Measurements from ENCODE around the gene ANXA8. TPM values are rescaled to one million over a fixed set of nuclear protein-coding genes. Genes with fewer than 3 reads are reported as not detected.

Gene ANXA8
- total RNA-seq, 1 experiment from 2014 or later: 0.72 TPM

DNA sequence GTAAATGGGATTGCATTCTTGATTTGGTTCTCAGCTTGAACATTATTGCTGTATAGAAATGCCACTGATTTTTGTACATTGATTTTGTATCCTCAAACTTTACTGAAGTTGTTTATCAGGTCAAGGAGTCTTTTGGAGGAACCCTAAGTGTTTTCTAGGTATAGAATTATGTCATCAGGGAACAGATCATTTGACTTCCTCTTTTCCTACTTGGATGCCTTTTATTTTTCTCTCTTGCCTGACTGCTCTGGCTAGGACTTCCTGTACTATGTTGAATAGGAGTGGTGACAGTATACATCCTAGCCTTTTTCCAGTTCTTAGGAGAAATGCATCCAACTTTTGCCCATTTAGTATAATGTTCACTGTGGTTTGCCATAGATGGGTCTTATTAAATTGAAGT lies 48.8 kb downstream of the ANXA8 start:
- DNase-seq (ENCODE audit: low read depth, low spot score) (no peak), ATAC-seq (no peak)
- BruUV-seq (replicated peaks): no TSS peak
- POLR2A ChIA-PET: no interaction called here
- CTCF ChIA-PET: no interaction called here
- Histone ChIP-seq H3K4me3 (ENCODE audit: low read depth in 2 of 2, low read length in 2 of 2) (no peak overlapping the region), H3K9me3 (ENCODE audit: control insufficient read depth, insufficient read depth, low read depth, low read length) (no peaks in the 10 kb centered on the region; the same call in 1 of the 2 replicates), H3K36me3 (ENCODE audit: control insufficient read depth, insufficient read depth, low read length) (no peaks in the 10 kb centered on the region), H3K4me1 (ENCODE audit: control insufficient read depth, insufficient read depth, low read length) (no peaks in the 10 kb centered on the region), H3K27me3 (ENCODE audit: control insufficient read depth, insufficient read depth, low read length) (peaks cover 2% of the 10 kb centered on the region; the same call in 1 of the 2 replicates), H3K27ac (ENCODE audit: low read length) (no peak overlapping the region)
- in situ Hi-C loops (cut with HindIII; ENCODE audit: low pct_unique_long_range_greater_than_20kb, low sequenced_read_pairs): no loop called here
- intact Hi-C loops (cut with micrococcal nuclease; ENCODE audit: unreplicated experiment): no loop called here
- TF ChIP-seq, protein P1, sequence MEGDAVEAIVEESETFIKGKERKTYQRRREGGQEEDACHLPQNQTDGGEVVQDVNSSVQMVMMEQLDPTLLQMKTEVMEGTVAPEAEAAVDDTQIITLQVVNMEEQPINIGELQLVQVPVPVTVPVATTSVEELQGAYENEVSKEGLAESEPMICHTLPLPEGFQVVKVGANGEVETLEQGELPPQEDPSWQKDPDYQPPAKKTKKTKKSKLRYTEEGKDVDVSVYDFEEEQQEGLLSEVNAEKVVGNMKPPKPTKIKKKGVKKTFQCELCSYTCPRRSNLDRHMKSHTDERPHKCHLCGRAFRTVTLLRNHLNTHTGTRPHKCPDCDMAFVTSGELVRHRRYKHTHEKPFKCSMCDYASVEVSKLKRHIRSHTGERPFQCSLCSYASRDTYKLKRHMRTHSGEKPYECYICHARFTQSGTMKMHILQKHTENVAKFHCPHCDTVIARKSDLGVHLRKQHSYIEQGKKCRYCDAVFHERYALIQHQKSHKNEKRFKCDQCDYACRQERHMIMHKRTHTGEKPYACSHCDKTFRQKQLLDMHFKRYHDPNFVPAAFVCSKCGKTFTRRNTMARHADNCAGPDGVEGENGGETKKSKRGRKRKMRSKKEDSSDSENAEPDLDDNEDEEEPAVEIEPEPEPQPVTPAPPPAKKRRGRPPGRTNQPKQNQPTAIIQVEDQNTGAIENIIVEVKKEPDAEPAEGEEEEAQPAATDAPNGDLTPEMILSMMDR (IDR thresholded peaks at IDR 0.05): no peak
- TF ChIP-seq, protein P2, sequence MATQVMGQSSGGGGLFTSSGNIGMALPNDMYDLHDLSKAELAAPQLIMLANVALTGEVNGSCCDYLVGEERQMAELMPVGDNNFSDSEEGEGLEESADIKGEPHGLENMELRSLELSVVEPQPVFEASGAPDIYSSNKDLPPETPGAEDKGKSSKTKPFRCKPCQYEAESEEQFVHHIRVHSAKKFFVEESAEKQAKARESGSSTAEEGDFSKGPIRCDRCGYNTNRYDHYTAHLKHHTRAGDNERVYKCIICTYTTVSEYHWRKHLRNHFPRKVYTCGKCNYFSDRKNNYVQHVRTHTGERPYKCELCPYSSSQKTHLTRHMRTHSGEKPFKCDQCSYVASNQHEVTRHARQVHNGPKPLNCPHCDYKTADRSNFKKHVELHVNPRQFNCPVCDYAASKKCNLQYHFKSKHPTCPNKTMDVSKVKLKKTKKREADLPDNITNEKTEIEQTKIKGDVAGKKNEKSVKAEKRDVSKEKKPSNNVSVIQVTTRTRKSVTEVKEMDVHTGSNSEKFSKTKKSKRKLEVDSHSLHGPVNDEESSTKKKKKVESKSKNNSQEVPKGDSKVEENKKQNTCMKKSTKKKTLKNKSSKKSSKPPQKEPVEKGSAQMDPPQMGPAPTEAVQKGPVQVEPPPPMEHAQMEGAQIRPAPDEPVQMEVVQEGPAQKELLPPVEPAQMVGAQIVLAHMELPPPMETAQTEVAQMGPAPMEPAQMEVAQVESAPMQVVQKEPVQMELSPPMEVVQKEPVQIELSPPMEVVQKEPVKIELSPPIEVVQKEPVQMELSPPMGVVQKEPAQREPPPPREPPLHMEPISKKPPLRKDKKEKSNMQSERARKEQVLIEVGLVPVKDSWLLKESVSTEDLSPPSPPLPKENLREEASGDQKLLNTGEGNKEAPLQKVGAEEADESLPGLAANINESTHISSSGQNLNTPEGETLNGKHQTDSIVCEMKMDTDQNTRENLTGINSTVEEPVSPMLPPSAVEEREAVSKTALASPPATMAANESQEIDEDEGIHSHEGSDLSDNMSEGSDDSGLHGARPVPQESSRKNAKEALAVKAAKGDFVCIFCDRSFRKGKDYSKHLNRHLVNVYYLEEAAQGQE (IDR thresholded peaks at IDR 0.05; ENCODE audit: insufficient read depth in 1 of 2, low read depth in 2 of 2, low read length in 1 of 2): no peak
- no peak for TF ChIP-seq SIN3A (IDR thresholded peaks at IDR 0.05; ENCODE audit: borderline replicate concordance, insufficient read depth, low read depth, low read length)
- TF ChIP-seq POLR2AphosphoS5 (IDR thresholded peaks at IDR 0.05; ENCODE audit: low read depth, low read length): no peak
- TF ChIP-seq TCF7L2 (IDR thresholded peaks at IDR 0.05; ENCODE audit: low read depth, low read length): no peak

DNA sequence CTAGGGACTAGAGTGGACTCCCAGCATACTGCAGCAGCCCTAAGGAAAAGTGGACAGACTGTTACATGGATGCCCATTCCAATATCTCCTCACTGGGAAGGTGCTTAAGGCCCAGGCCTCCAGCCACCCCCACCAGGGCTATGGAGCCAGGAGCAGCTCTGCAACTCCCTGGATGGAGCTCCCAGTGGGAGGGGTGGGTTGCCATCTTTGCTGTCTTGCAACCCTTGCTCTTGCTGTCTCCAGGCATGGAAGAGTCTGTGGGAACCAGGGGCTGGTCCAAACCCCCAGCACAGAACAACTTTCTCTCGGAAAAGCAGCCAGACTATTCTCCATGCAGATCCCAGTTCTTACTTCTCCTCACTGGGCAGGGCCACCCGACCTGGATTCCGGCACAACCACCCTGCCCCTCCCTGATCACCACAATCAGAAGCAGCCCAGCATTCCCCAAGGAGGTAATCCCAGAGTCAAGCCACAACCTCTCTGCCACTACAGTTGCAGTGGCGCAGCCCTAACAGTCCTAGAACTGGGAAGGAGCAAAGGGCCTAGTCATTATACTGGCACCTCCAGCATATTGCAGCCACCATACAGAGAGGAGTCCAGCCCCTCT lies 58.0 kb downstream of the ANXA8 start:
- intact Hi-C loops (cut with micrococcal nuclease; ENCODE audit: unreplicated experiment) (no loop called here), in situ Hi-C loops (cut with HindIII; ENCODE audit: low pct_unique_long_range_greater_than_20kb, low sequenced_read_pairs) (no loop called here)
- CTCF ChIA-PET: no interaction called here
- H3K4me1 ChIP-seq (ENCODE audit: control insufficient read depth, insufficient read depth, low read length): peaks cover 4% of the 10 kb centered on the region
- H3K27me3 ChIP-seq (ENCODE audit: control insufficient read depth, insufficient read depth, low read length): no peaks in the 10 kb centered on the region
- DNase-seq (ENCODE audit: low read depth, low spot score) (no peak), ATAC-seq (no peak; the same call in 1 of the 2 replicates)
- TF ChIP-seq SIN3A (IDR thresholded peaks at IDR 0.05; ENCODE audit: borderline replicate concordance, insufficient read depth, low read depth, low read length) (no peak), POLR2AphosphoS5 (IDR thresholded peaks at IDR 0.05; ENCODE audit: low read depth, low read length) (no peak), TCF7L2 (IDR thresholded peaks at IDR 0.05; ENCODE audit: low read depth, low read length) (no peak)
- TF ChIP-seq, protein P1 (IDR thresholded peaks at IDR 0.05): no peak
- TF ChIP-seq, protein P2 (IDR thresholded peaks at IDR 0.05; ENCODE audit: insufficient read depth in 1 of 2, low read depth in 2 of 2, low read length in 1 of 2): no peak
- no peak overlapping the region for H3K27ac ChIP-seq (ENCODE audit: low read length)
- POLR2A ChIA-PET: no interaction called here
- no peaks in the 10 kb centered on the region for H3K9me3 ChIP-seq (ENCODE audit: control insufficient read depth, insufficient read depth, low read depth, low read length)
- H3K4me3 ChIP-seq (ENCODE audit: low read depth in 2 of 2, low read length in 2 of 2): no peak overlapping the region
- BruUV-seq (replicated peaks): no TSS peak
- H3K36me3 ChIP-seq (ENCODE audit: control insufficient read depth, insufficient read depth, low read length): no peaks in the 10 kb centered on the region

Data from Panc1 (cell line).